BJ (cell line): ENCODE measurements around the gene ACSM4. TPM values are rescaled to one million over a fixed set of nuclear protein-coding genes. Genes with fewer than 3 reads are reported as not detected.

Source experiments
- CTCF ChIA-PET: fragments of 350-600 bp; formaldehyde crosslinking; extraction: SDS; loops from one replicate; lab custom pipeline; 2021; ENCODE audit warnings: antibody characterized with exemption, inconsistent platforms; lab: Yijun Ruan, JAX
- POLR2A ChIA-PET: fragments of 300-600 bp; sonication (Branson Sonifier 250); formaldehyde crosslinking; extraction: SDS; loops from one replicate; lab custom pipeline; 2021; ENCODE audit warnings: antibody characterized with exemption; lab: Charles Lee
- DNase-seq: peaks from one replicate; pipeline ENCODE4 v3.0.0-alpha.2; 2011; ENCODE audit warnings: low read depth
- H3K27me3 ChIP-seq: 2 replicates; pipeline ENCODE4 v1.6.0; 2011; ENCODE audit warnings: low read length; ENCODE audit not compliant: control insufficient read depth, insufficient read depth
- H3K36me3 ChIP-seq: 2 replicates; pipeline ENCODE4 v1.5.1; 2011; ENCODE audit warnings: low read length; ENCODE audit not compliant: control insufficient read depth, insufficient read depth
- H3K4me3 ChIP-seq: 2 replicates; pipeline ENCODE4 v1.5.1; 2011; ENCODE audit warnings: low read depth, mild to moderate bottlenecking, control low read depth, low read length
- CTCF ChIP-seq: IDR thresholded peaks from 2 replicates; pipeline ENCODE4 v1.5.1; 2011; ENCODE audit warnings: low read depth, mild to moderate bottlenecking, control low read depth, inconsistent platforms, low read length, moderate library complexity; ENCODE audit not compliant: insufficient read depth
- polyA plus RNA-seq: library from polyadenylated mRNA; depleted of rRNA; stranded (reverse); fragments of >200 nt; gene quantifications from 2 replicates; pipeline ENCODE4 v1.2.3, GENCODE V29; 2011; rRNA removed

The ACSM4 gene
- polyA plus RNA-seq, 1 experiment, result not detected

- no peak for DNase-seq
- no peak for TF ChIP-seq CTCF
- H3K27me3 ChIP-seq, result no peaks in the 10 kb centered on the region
- CTCF ChIA-PET, result interaction anchor here (0.6 kb wide), 1 partner anchor 219 kb away, joined by 3 read pairs; no protein-coding TSS in a partner anchor
- H3K4me3 ChIP-seq, result no peak overlapping the region
- POLR2A ChIA-PET, result no interaction called here
- no peaks in the 10 kb centered on the region for H3K36me3 ChIP-seq
Measured at GRCh38 chr12:7375145-7375543, 71.3 kb downstream of the ACSM4 start.

GRCh38 chr12:7376196-7376595, 72.3 kb downstream of the ACSM4 start:
- no peak for DNase-seq
- ChIA-PET POLR2A (no interaction called here), CTCF (no interaction called here)
- no peaks in the 10 kb centered on the region for H3K36me3 ChIP-seq
- no peak overlapping the region for H3K4me3 ChIP-seq
- no peaks in the 10 kb centered on the region for H3K27me3 ChIP-seq
- no peak for TF ChIP-seq CTCF

Other genes starting within 250 kb of the ACSM4 start
- gene C1S, start 243.4 kb upstream of the ACSM4 start, polyA plus RNA-seq, result 329 and 341 TPM in 2 replicates
- gene C1R, start 211.6 kb upstream of the ACSM4 start, polyA plus RNA-seq, result 668 and 703 TPM in 2 replicates
- 33.6 and 50.5 TPM in 2 replicates for gene C1RL, start 194.9 kb upstream of the ACSM4 start, polyA plus RNA-seq
- not detected in 2 replicates for gene RBP5, start 175.2 kb upstream of the ACSM4 start, polyA plus RNA-seq
- 14.3 and 19.2 TPM in 2 replicates for gene CLSTN3, start 173.7 kb upstream of the ACSM4 start, polyA plus RNA-seq
- 14.8 and 21.4 TPM in 2 replicates for gene PEX5, start 114.4 kb upstream of the ACSM4 start, polyA plus RNA-seq
- gene CD163L1, start 140.1 kb downstream of the ACSM4 start, polyA plus RNA-seq, result 1.0 and 1.6 TPM in 2 replicates
- gene CD163, start 199.7 kb downstream of the ACSM4 start, polyA plus RNA-seq, result not detected in 2 replicates